Keratinocyte (primary cell): ENCODE results near the gene LDAF1.

Experiments
- EZH2 ChIP-seq: IDR thresholded peaks from one replicate; pipeline ENCODE4 v1.6.1; 2012; ENCODE audit warnings: inconsistent platforms, mild to moderate bottlenecking, low read length, moderate library complexity
- TF ChIP-seq, protein P1 (sequence below), 3 experiments: IDR thresholded peaks in 1 of 3; conservative IDR thresholded peaks in 1 of 3; optimal IDR thresholded peaks in 1 of 3; 2 replicates in 2 of 3; 3 replicates in 1 of 3; pipeline versions ENCODE3 to v1.5.1; 2011; ENCODE audit warnings: low read length in 3 of 3, mild to moderate bottlenecking in 3 of 3, moderate library complexity in 2 of 3, control low read depth in 1 of 3, inconsistent platforms in 1 of 3; ENCODE audit not compliant: insufficient read depth in 2 of 3; ENCODE audit errors: extremely low read depth in 1 of 3

DNA sequence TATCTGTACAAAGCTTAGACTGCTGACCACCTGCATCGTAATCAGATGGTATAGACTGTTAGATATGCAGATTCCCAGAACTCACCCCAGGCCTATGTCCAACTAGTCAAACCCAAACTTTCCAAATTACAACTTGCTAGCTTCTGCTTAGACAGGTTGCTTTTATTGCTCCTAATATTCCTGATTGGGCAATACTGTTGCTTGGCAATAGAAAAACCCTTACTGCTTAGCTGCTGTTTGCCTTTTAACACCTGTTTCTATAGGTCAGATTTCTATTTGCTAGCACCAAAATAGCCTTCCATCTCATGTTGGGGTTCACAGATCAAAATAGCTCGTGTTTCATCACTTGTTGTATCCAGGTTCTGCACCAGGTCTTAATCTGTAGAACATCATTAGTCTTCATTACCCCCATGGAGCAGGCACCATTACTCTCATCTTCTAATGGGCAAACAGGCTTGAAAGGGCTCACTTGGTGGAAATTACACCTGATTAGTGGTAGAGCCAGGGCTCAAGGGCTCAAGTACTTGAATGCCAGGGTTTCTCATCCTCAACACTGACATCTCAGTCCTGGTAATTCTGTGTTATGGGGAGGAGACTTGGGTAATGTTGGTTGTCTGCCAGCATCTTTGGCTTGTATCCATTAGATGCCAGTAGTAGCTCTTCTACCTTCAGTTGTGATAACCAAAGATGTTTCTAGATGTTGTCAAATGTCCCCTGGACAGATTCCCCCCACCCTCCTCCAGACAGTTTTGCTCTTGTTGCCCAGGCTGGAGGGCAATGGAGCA lies 50.2 kb downstream of the LDAF1 start:
- TF ChIP-seq, protein P1, sequence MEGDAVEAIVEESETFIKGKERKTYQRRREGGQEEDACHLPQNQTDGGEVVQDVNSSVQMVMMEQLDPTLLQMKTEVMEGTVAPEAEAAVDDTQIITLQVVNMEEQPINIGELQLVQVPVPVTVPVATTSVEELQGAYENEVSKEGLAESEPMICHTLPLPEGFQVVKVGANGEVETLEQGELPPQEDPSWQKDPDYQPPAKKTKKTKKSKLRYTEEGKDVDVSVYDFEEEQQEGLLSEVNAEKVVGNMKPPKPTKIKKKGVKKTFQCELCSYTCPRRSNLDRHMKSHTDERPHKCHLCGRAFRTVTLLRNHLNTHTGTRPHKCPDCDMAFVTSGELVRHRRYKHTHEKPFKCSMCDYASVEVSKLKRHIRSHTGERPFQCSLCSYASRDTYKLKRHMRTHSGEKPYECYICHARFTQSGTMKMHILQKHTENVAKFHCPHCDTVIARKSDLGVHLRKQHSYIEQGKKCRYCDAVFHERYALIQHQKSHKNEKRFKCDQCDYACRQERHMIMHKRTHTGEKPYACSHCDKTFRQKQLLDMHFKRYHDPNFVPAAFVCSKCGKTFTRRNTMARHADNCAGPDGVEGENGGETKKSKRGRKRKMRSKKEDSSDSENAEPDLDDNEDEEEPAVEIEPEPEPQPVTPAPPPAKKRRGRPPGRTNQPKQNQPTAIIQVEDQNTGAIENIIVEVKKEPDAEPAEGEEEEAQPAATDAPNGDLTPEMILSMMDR (optimal IDR thresholded peaks at IDR 0.05 in 1 of 3, IDR thresholded peaks at IDR 0.05 in 1 of 3, conservative IDR thresholded peaks at IDR 0.05 in 1 of 3; ENCODE audit: extremely low read depth in 1 of 3, insufficient read depth in 2 of 3, low read length in 3 of 3), result no peak
- TF ChIP-seq EZH2, result no peak
